GM20431 (cell line): ENCODE data around the gene ACTL7B.
"Not testable (repeated sequence)": the region's sequence is repeated elsewhere in the genome, so short reads cannot be mapped to it uniquely, and the experiment has no call there.

Experiments used
- in situ Hi-C: fragments of 300-500 bp; cut with MseI, MboI; formaldehyde crosslinking; loops from one replicate; pipeline ENCODE4 v1.15.0; 2020; ENCODE audit warnings: low sequenced_read_pairs; ENCODE audit not compliant: unreplicated experiment

ACTL7B gene

GRCh38 chr9:108848296-108848695, 7.5 kb downstream of the ACTL7B start:
- in situ Hi-C loops, result not testable (repeated sequence)

- in situ Hi-C loops, result no loop called here
These were observed 9.8 kb downstream of the ACTL7B start for GRCh38 chr9:108845947-108846346.

- in situ Hi-C loops, result no loop called here
These were observed 10.3 kb downstream of the ACTL7B start for GRCh38 chr9:108845507-108845906.

GRCh38 chr9:108844856-108845255, 10.9 kb downstream of the ACTL7B start:
- in situ Hi-C loops, result no loop called here

- in situ Hi-C loops, result no loop called here
These were observed 11.4 kb downstream of the ACTL7B start for GRCh38 chr9:108844391-108844790.

- in situ Hi-C loops, result no loop called here
These were observed 13.0 kb downstream of the ACTL7B start for GRCh38 chr9:108842610-108843295.

- in situ Hi-C loops, result not testable (repeated sequence)
These were observed 16.2 kb downstream of the ACTL7B start for GRCh38 chr9:108839561-108839960.

GRCh38 chr9:108838017-108838416, 17.8 kb downstream of the ACTL7B start:
- in situ Hi-C loops, result no loop called here

GRCh38 chr9:108837530-108837929, 18.3 kb downstream of the ACTL7B start:
- in situ Hi-C loops, result no loop called here

GRCh38 chr9:108836781-108837180, 19.0 kb downstream of the ACTL7B start:
- in situ Hi-C loops, result no loop called here

GRCh38 chr9:108836319-108836718, 19.5 kb downstream of the ACTL7B start:
- in situ Hi-C loops, result no loop called here

- in situ Hi-C loops, result no loop called here
These were observed 20.0 kb downstream of the ACTL7B start for GRCh38 chr9:108835831-108836230.

GRCh38 chr9:108834959-108835665, 20.7 kb downstream of the ACTL7B start:
- in situ Hi-C loops, result no loop called here

- in situ Hi-C loops, result no loop called here
These were observed 23.6 kb downstream of the ACTL7B start for GRCh38 chr9:108832179-108832500.

GRCh38 chr9:108831496-108832178, 24.1 kb downstream of the ACTL7B start:
- in situ Hi-C loops, result no loop called here

GRCh38 chr9:108830272-108830671, 25.5 kb downstream of the ACTL7B start:
- in situ Hi-C loops, result no loop called here

- in situ Hi-C loops, result no loop called here
These were observed 32.0 kb downstream of the ACTL7B start for GRCh38 chr9:108823829-108824228.

- in situ Hi-C loops, result no loop called here
These were observed 39.7 kb downstream of the ACTL7B start for GRCh38 chr9:108816037-108816436.

GRCh38 chr9:108815156-108815555, 40.6 kb downstream of the ACTL7B start:
- in situ Hi-C loops, result no loop called here

GRCh38 chr9:108813951-108814601, 41.7 kb downstream of the ACTL7B start:
- in situ Hi-C loops, result no loop called here
